Tibial nerve (tissue), 4 donors: ENCODE results near the gene SEMA3C.

Source experiments
- CTCF ChIP-seq, 5 experiments: fragments of 200-600 bp in 3 of 5; fragments of 450-650 bp in 2 of 5; sonication (generic) in 3 of 5; IDR thresholded peaks; one replicate each; pipeline ENCODE4 v1.5.1; 2016 to 2019; ENCODE audit warnings: antibody characterized with exemption in 5 of 5, mild to moderate bottlenecking in 3 of 5, moderate library complexity in 2 of 5
- EP300 ChIP-seq, 2 donors: sonication (generic); formaldehyde crosslinking; IDR thresholded peaks; one replicate each; pipeline ENCODE4 v1.6.1; 2017; ENCODE audit warnings: antibody characterized with exemption in 2 of 2, mild to moderate bottlenecking in 1 of 2

- TF ChIP-seq CTCF (IDR thresholded peaks at IDR 0.05) (no peak), EP300 (IDR thresholded peaks at IDR 0.05) (no peak)
Measured at GRCh38 chr7:80960244-80960795, 41.5 kb upstream of the SEMA3C start.
